Endodermal cell (in vitro differentiated cells): ENCODE data around the gene CHTOP. TPM values are rescaled to one million over a fixed set of nuclear protein-coding genes. Genes with fewer than 3 reads are reported as not detected.

Experiments used
- DNase-seq: peaks from one replicate; pipeline ENCODE4 v3.0.0-alpha.2; 2017
- H3K27ac ChIP-seq: 2 replicates; pipeline ENCODE4 v1.5.1; 2013; ENCODE audit warnings: mild to moderate bottlenecking, low read depth, low read length, moderate library complexity
- H3K27me3 ChIP-seq: 2 replicates; pipeline ENCODE4 v1.6.1; 2013; ENCODE audit warnings: mild to moderate bottlenecking, low read length, moderate library complexity; ENCODE audit not compliant: insufficient read depth, control insufficient read depth, poor library complexity, severe bottlenecking
- H3K36me3 ChIP-seq: 2 replicates; pipeline ENCODE4 v1.7.0; 2013; ENCODE audit warnings: mild to moderate bottlenecking, low read length, moderate library complexity; ENCODE audit not compliant: control insufficient read depth, insufficient read depth
- H3K4me1 ChIP-seq: one replicate; pipeline ENCODE4 v1.7.0; 2013; ENCODE audit warnings: low read length; ENCODE audit not compliant: control insufficient read depth, insufficient read depth
- H3K4me3 ChIP-seq: 2 replicates; pipeline ENCODE4 v1.5.1; 2013; ENCODE audit warnings: mild to moderate bottlenecking, low read length, moderate library complexity
- H3K9ac ChIP-seq: 2 replicates; pipeline ENCODE4 v1.6.1; 2013; ENCODE audit warnings: mild to moderate bottlenecking, low read length, moderate library complexity; ENCODE audit not compliant: poor library complexity, severe bottlenecking; ENCODE audit errors: extremely low read depth
- H3K9me3 ChIP-seq: 2 replicates; pipeline ENCODE4 v1.6.1; 2013; ENCODE audit warnings: mild to moderate bottlenecking, low read length, moderate library complexity; ENCODE audit not compliant: control insufficient read depth
- H3K27ac Mint-ChIP-seq: 2 replicates; pipeline ENCODE4 v1.8.0; 2020; ENCODE audit warnings: mixed read lengths
- H3K27me3 Mint-ChIP-seq: 2 replicates; pipeline ENCODE4 v1.8.0; 2021; ENCODE audit warnings: mild to moderate bottlenecking, mixed read lengths; ENCODE audit not compliant: insufficient read depth
- H3K36me3 Mint-ChIP-seq: 2 replicates; pipeline ENCODE4 v1.8.0; 2020; ENCODE audit warnings: low read depth, mixed read lengths
- H3K4me1 Mint-ChIP-seq: 2 replicates; pipeline ENCODE4 v1.8.0; 2020; ENCODE audit warnings: mixed read lengths
- H3K4me3 Mint-ChIP-seq: 2 replicates; pipeline ENCODE4 v1.8.0; 2020; ENCODE audit warnings: mild to moderate bottlenecking, moderate library complexity, mixed read lengths
- H3K9me3 Mint-ChIP-seq: 2 replicates; pipeline ENCODE4 v1.8.0; 2020; ENCODE audit warnings: mild to moderate bottlenecking, mixed read lengths
- WGBS, 2 experiments: methylation state at CpG; one replicate each; pipeline versions ENCODE4 v1.1.5 to v1.1.7; 2013; ENCODE audit warnings: missing lambda C conversion rate in 2 of 2, mixed read lengths in 1 of 2; ENCODE audit not compliant: insufficient coverage in 1 of 2, insufficient read length in 1 of 2; 5-methylcytosine and 5-hydroxymethylcytosine counted together
- total RNA-seq, 2 donors: library from RNA; stranded (reverse); fragmentation: NEBNext Ultra II Directional in 1 of 2; extraction: Animal tissue kit (Norgen Biotek cat#: 25700) in 1 of 2; gene quantifications; 2 replicates in 1 of 2; 3 replicates in 1 of 2; pipeline ENCODE4 v1.2.1, GENCODE V29; 2021
- TF ChIP-seq, protein P1 (sequence below): fragments of 200-600 bp; sonication (generic); conservative IDR thresholded peaks from 2 replicates; pipeline ENCODE4 v1.5.0; 2021; ENCODE audit warnings: antibody characterized with exemption, mild to moderate bottlenecking

CHTOP gene
- total RNA-seq, 2 donors from 2014 or later = 98.4 to 117 TPM

DNA sequence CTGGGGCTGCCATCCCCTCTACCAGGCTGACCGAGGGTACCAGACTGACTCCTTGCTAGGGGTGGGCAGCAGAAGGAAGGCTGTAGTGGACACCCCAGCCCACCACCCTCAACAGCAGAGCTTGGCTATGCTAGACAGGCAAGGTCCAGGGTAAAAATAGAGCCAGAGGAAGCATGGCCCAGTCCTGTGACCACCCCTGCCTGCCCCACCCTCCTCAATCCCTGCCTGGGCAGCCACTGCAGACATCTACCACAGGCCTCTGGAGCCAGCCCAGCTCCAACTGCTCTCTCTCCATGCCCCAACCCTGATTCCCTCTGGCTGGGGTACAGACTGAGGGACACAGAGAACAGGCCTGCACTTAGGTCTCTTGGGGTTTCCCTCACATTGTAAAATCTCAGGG lies 3.9 kb upstream of the CHTOP start:
- Histone ChIP-seq H3K4me1 (no peaks in the 10 kb centered on the region), H3K27me3 (no peaks in the 10 kb centered on the region), H3K36me3 (peaks cover 12% of the 10 kb centered on the region), H3K27ac (no peak overlapping the region), H3K9me3 (no peaks in the 10 kb centered on the region), H3K9ac (no peak overlapping the region), H3K4me3 (no peak overlapping the region)
- Mint-ChIP-seq H3K4me3 (no peak overlapping the region), H3K27me3 (no peaks in the 10 kb centered on the region), H3K27ac (no peak overlapping the region), H3K9me3 (peaks cover 4% of the 10 kb centered on the region), H3K4me1 (peaks cover 28% of the 10 kb centered on the region), H3K36me3 (peaks cover 19% of the 10 kb centered on the region)
- no peak for DNase-seq
- 88% methylated on average over 1 of the region's 1 CpG; no CpG with 5 or more reads in 1 of the 2 experiments for WGBS, 2 experiments
- TF ChIP-seq, protein P1, sequence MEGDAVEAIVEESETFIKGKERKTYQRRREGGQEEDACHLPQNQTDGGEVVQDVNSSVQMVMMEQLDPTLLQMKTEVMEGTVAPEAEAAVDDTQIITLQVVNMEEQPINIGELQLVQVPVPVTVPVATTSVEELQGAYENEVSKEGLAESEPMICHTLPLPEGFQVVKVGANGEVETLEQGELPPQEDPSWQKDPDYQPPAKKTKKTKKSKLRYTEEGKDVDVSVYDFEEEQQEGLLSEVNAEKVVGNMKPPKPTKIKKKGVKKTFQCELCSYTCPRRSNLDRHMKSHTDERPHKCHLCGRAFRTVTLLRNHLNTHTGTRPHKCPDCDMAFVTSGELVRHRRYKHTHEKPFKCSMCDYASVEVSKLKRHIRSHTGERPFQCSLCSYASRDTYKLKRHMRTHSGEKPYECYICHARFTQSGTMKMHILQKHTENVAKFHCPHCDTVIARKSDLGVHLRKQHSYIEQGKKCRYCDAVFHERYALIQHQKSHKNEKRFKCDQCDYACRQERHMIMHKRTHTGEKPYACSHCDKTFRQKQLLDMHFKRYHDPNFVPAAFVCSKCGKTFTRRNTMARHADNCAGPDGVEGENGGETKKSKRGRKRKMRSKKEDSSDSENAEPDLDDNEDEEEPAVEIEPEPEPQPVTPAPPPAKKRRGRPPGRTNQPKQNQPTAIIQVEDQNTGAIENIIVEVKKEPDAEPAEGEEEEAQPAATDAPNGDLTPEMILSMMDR = no peak

DNA sequence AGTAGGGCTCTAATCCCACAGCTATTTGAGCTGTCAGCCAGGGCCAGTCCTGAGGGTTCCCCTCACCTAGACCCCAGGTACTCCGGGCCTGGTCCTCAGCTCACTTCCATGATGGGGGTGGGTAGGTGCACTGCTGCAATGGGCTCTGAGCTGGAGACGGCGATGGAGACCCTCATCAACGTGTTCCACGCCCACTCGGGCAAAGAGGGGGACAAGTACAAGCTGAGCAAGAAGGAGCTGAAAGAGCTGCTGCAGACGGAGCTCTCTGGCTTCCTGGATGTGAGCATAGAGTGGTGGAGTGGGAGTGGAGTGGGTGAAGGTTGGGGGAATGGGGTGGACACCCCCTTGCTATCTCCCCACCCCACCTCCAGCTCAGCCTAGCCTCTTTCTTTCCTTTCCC lies 3.5 kb upstream of the CHTOP start:
- Histone ChIP-seq H3K36me3 (peaks cover 9% of the 10 kb centered on the region), H3K9me3 (no peaks in the 10 kb centered on the region), H3K27ac (no peak overlapping the region), H3K27me3 (no peaks in the 10 kb centered on the region), H3K9ac (no peak overlapping the region), H3K4me1 (no peaks in the 10 kb centered on the region), H3K4me3 (no peak overlapping the region)
- Mint-ChIP-seq H3K27me3 (no peaks in the 10 kb centered on the region), H3K27ac (no peak overlapping the region), H3K4me3 (no peak overlapping the region), H3K4me1 (peaks cover 29% of the 10 kb centered on the region), H3K36me3 (peaks cover 17% of the 10 kb centered on the region), H3K9me3 (peaks cover 4% of the 10 kb centered on the region)
- 92 to 100% methylated on average over 5 to 7 of the region's 7 CpGs for WGBS, 2 experiments
- TF ChIP-seq, protein P1 = no peak
- no peak for DNase-seq

DNA sequence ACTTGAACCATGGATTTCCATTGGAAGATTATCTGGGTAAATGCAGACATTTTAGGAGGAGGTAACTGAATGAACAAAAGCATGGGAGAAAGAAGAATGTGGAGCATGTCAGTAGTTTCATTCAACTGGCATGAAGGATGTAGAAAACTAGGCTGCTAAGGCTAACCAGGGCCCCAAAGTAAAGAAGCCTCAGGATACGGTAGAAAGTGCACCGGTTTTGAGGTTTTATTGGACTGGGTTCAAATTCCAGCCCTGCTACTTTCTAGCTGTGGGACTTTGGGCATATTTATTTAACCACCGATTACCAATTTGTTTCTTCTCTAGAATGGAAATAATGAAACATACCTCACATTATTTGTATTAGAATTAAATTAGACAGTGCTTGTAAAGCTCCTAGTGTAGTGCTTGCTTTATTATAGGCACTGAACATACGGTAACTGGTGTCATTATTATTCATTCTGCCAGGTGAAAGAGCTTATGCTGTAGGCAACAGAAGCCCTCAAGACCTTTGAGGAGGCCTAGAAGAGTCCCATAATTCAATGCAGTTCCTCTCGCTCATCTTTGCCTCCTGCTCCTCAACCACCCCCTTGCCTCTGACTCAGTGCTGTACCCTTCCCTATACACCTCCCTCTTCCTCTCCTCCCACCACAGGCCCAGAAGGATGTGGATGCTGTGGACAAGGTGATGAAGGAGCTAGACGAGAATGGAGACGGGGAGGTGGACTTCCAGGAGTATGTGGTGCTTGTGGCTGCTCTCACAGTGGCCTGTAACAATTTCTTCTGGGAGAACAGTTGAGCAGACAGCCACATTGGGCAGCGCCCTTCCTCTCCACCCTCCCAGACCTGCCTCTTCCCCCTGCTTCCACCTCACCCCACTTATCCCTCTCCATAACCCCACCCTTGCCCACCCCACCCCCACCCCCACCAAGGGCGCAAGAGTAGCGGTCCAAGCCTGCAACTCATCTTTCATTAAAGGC lies 2.5 kb upstream of the CHTOP start:
- Histone ChIP-seq H3K36me3 (peaks cover 12% of the 10 kb centered on the region), H3K27ac (no peak overlapping the region), H3K4me3 (no peak overlapping the region), H3K4me1 (no peaks in the 10 kb centered on the region), H3K9ac (no peak overlapping the region), H3K9me3 (peaks cover under 1% of the 10 kb centered on the region), H3K27me3 (no peaks in the 10 kb centered on the region)
- H3K4me1 Mint-ChIP-seq = peaks cover 24% of the 10 kb centered on the region
- no peak for DNase-seq
- peaks cover 19% of the 10 kb centered on the region for H3K36me3 Mint-ChIP-seq
- TF ChIP-seq, protein P1 = no peak
- H3K27ac Mint-ChIP-seq = no peak overlapping the region
- H3K27me3 Mint-ChIP-seq = no peaks in the 10 kb centered on the region
- peaks cover 4% of the 10 kb centered on the region for H3K9me3 Mint-ChIP-seq
- no peak overlapping the region for H3K4me3 Mint-ChIP-seq
- WGBS, 2 experiments = 95 to 98% methylated on average over 3 to 7 of the region's 10 CpGs
